Right lobe of liver (tissue), 4 donors: ENCODE results near the gene UBP1.

ENCODE experiments used
- POLR2A ChIP-seq: fragments of 450-650 bp; IDR thresholded peaks from one replicate; pipeline ENCODE4 v1.6.1; 2017; ENCODE audit warnings: antibody characterized with exemption, mild to moderate bottlenecking
- TF ChIP-seq, protein P1 (sequence below), 4 donors: fragments of 200-600 bp in 3 of 4; fragments of 450-650 bp in 1 of 4; IDR thresholded peaks; one replicate each; pipeline versions ENCODE4 v1.5.1 to v1.8.0; 2016 to 2022; ENCODE audit warnings: antibody characterized with exemption in 4 of 4, mild to moderate bottlenecking in 2 of 4
- donor health status: DM: no; HTN: no; CAD: no.
- donor health status: DM: no; HTN: no; CAD: no.
- donor health status: DM: no; HTN: yes; CAD: no.

- TF ChIP-seq, protein P1, sequence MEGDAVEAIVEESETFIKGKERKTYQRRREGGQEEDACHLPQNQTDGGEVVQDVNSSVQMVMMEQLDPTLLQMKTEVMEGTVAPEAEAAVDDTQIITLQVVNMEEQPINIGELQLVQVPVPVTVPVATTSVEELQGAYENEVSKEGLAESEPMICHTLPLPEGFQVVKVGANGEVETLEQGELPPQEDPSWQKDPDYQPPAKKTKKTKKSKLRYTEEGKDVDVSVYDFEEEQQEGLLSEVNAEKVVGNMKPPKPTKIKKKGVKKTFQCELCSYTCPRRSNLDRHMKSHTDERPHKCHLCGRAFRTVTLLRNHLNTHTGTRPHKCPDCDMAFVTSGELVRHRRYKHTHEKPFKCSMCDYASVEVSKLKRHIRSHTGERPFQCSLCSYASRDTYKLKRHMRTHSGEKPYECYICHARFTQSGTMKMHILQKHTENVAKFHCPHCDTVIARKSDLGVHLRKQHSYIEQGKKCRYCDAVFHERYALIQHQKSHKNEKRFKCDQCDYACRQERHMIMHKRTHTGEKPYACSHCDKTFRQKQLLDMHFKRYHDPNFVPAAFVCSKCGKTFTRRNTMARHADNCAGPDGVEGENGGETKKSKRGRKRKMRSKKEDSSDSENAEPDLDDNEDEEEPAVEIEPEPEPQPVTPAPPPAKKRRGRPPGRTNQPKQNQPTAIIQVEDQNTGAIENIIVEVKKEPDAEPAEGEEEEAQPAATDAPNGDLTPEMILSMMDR (IDR thresholded peaks at IDR 0.05): no peak
- no peak for TF ChIP-seq POLR2A
Measured at GRCh38 chr3:33363113-33363800, 76.9 kb downstream of the UBP1 start.
